Cerebellar cortex (tissue), 1 donor: ENCODE data around the gene ALKBH5.

ENCODE experiments used
- DNase-seq: peaks from one replicate; pipeline ENCODE4 v3.0.0-alpha.2; 2015; ENCODE audit warnings: low spot score

ALKBH5 gene

DNA sequence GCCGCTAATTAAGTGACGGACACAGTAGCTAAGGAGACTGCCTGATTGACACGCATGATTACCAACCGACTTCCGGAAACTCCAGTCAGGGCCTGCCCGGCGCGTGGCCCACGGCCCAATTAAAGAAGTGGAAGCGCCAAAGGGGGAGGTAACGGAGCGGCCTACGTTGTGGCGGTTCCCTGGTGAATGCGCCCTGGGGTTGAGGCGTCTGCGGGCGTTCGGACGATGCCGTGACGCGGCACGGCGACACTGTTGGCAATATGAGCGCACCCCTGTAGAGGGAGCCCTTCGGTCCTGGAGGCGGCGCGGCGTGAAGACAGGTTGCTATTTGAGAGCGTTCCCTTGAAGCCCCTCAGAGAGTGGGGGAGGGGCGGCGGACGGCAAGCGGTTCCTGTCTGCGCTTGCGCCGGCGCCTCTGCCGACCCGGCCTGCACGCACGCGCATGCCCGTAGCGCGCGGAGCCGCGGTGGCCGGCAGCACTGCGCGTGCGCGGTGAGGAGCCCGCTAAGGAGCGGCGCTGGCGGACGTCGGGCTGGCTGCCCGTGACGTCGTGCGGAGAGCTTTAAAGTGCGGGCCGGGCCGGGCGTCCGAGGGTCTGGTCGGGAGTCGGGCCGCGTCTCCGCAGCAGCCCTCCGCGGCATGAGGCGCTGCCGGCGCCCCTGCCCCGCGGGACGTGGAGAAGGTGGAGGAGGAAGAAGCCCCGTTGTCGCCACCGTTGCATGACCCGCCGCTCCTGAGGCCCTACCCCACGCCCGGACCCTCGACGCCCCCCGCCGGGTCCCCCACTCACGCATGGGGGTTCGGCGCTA lies at the start of gene ALKBH5:
Gene ALKBH5, plus strand, starts transcription at position 495 of the 809 bp plus-strand sequence. CDS start 416 bp downstream, outside the sequence.
- DNase-seq, result peak; percentile 100

DNA sequence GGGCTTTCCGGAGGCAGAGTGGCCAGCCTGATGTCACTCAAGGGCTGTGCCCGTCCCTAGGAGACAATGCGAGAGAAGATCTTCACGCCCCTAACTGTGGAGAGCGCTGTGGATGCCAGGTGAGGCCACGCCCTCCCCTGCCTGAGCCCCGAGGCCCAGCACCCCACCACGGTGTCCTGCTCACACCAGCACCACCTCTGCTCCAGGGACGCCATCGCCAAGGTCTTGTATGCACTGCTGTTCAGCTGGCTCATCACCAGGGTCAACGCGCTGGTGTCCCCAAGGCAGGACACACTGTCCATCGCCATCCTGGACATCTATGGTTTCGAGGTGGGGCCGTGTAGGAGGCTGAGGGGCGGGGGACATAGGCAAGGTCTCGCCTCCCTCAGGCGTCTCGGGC lies 47.3 kb upstream of the ALKBH5 start:
- no peak for DNase-seq

DNA sequence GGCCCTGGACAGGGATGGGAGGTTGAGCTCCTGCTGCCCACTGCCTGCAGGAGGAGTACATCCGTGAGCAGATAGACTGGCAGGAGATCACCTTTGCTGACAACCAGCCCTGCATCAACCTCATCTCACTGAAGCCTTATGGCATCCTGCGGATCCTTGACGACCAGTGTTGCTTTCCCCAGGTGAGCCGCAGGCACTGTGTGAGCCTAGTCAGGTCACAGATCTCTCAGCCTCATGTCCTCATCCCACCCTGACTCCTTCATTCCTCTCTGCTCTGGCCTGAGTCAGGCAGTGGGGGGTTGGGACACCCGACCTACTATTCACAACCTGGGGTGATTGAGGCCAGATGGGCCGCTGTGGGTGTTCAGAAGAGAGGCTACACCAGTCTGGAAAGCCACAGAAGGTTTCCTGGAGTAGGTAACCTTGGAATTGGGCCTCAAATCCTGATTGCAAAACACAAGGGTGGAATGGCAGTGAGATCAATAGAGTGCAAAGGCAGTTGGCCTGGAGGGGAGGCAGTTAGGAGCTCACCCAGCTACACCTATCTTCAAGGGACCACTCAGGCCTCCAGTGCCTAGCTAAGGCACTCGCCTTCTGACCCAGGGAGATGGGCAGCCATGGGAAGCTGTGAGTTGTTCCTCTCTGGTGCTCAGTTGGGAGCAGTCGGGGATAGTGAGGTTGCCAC lies 45.4 kb upstream of the ALKBH5 start:
- DNase-seq, result no peak

DNA sequence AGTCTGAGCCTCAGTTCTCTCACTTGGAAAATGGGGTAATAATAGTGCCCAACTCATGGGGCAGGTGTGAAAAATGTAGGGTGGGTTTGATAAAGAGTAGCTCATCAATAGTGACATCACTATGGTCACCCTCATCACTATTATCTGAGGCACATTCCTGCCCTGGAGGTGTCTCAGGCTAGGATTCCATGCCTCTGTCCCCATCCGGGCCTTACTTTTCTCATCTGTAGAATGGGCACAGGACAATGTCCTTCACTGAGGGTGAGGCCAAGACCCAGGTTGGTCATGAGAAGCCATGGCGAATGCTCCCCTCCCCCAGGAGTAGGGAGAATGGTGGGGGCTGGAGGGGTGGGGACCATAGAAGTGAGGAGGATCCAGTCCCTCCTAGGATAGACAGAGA lies 44.5 kb upstream of the ALKBH5 start:
- no peak for DNase-seq

DNA sequence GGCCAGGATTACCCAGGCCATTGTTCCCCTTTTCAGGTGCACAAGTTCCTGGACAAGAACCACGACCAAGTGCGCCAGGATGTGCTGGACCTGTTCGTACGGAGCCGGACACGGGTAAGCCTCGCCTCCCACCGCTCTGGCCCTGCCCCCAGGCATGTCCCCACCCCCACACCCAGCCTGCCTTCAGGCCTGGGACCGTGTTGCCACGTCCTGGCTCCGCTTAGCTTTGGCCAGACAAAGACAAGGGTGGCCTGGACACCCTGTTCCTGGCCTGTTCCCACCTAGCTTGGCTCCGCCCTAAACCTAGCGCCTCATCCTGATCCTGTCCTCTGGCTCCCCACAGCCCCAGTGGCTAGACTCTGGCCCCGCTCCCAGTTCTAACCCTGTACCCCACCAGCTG lies 44.1 kb upstream of the ALKBH5 start:
- no peak for DNase-seq

DNA sequence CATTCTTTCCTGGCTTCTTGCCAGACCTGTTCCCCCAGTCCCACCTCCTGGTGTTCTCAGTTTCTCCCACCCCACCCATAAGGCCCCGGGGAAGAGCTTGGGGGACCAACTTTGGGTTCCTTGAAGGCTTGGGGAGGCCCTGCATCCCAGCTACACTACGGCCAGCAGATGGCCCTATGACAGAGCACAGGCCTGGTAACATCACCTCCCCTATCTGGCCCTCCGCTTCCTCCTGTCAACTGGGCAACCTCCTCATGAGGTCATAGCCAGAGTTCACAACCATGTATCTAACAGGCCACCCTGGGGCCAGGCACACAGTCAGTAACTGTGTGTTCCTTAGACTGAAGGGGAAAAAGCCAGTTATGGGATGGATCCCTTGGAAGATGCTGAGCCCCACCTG lies 43.7 kb upstream of the ALKBH5 start:
- DNase-seq, result no peak

DNA sequence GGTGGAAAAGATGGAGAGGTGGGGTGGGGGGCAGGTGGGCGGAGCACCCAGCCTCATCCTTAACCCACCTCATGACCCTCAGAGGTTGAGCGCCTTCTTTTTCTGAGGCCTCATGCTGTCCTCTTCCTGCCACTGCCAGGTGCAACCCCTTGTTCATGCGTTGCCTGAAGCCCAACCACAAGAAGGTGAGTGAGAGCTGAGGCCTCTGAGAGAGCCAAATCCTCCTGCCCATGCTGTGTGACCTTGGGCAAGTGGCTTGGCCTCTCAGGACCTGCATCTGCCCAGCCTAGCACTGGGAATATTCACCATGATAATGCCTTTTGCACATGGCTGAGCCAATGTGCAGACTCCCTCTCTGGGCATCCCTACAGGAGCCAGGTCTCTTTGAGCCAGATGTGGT lies 43.0 kb upstream of the ALKBH5 start:
- DNase-seq, result no peak

DNA sequence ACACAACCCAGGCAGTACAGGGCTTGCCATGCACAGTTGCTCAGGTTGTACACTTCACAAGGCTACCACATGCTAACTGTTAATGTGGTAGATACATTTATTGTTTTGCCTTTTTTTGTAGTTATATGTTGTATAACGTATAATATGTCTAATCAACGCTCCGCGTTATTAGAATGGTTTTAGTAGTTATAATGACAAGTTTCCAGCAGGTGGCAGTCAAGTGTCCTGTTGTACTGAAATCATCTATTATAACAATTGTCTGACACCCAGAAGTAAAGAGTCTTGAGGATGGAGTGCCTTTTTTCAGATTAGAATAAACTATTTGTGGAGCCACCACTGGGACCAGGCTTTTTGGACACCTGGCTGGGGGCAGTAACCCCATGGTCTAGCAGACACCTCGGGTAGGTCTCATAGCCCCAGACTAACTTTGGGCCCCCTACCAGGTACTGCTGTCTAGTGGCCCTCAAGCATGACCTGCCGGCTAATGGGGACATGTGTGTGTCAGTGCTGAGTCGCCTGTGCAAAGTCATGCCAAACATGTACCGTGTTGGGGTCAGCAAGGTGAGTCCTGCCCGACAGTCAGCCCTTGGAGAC lies 42.3 kb upstream of the ALKBH5 start:
- peak; percentile 76 for DNase-seq

DNA sequence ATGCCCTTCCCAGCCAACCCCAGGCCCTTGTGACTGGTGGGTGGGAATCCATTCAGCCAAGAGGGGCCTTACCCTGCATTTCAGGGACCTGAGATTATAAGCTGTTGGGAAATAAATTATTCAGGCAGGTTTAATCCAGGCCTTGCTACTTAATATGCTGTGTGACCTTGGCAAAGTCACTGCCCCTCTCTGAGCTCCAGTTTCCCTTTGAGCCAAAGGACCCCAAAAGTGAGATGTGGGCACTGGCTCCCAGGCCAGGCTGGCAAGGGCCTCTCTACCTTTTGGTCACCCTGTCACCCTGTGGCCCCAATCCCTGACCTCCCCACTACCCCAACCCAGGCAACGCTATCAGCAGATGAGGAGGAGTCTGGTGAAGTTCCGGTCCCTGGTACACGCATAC lies 41.2 kb upstream of the ALKBH5 start:
- DNase-seq, result no peak

DNA sequence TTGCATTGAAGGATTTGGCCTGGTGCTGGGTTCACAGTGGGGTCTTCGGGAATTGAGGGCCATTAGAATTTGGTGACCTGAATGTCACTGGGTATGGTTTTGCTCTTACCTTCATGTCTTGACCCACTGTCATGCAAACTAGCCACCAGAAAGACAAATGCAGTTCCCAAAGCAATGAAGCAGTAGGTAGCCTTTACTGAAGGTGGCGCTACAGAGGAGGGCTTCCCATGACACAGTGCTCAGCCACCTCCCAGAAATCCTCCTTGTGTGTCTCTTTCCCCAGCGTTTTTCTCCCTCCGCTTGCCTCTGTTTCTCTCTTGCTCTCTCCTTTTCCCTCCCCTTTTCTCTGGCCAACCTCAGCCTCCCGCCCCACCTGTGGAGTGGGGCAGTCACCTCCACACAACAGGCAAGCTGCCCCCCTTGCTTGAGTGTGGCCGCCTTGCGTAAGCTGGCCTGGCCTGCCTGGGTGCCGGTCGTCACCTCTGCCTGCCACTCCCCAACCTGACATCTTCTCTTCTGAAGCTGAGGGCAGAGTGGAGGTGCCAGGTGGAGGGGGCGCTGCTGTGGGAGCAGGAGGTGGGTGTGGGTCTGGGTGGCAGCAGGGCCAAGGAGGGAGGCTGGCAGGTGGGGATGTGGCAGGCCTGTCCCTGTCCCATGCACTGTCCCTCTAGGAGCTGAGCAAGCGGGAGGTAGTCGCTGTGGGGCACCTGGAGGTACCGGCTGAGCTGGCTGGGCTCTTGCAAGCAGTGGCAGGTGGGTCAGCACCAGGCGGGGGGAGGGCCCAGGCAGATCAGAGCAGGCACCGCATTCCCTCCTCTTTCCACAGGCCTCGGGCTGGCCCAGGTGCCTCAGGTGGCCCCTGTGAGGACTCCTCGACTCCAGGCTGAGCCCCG lies 40.3 kb upstream of the ALKBH5 start:
- DNase-seq, result peak; percentile 52

DNA sequence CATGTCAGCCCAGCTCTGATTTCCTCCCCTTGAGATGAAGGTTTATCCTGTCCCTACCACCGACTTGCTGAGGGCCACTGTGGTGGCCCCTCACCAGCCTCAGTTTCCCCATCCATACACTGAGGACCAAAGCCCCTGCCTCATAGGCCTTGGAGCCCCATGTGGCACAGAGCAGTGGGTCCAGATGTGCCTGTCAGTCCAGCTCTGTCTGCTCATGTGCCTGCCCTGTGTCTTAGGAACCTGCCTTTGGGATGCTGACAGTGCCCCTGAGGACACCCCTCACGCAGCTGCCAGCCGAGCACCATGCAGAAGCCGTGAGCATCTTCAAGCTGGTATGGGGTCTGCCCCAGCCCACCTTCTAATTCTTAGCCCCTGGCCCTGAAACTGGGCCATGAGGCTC lies 39.4 kb upstream of the ALKBH5 start:
- DNase-seq, result no peak

DNA sequence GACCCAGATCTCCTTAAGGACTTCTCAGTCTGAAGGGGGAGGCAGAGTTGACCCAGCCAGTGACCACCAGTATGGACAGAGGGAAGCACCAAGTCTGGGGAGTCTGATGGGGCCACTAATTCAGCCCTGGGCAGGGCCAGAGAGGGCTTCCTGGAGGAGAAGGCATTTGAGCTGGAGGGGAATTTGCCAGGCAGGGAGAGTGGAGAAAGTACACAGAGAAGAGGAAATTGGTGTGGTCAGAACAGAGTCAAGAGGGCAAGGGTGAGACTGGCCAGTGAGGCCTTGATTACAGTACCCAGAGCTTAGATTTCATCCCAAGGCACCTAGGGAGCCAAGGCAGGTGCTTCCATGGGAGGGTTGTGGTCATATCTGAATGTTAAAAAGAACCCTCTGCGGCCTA lies 38.8 kb upstream of the ALKBH5 start:
- DNase-seq, result no peak

DNA sequence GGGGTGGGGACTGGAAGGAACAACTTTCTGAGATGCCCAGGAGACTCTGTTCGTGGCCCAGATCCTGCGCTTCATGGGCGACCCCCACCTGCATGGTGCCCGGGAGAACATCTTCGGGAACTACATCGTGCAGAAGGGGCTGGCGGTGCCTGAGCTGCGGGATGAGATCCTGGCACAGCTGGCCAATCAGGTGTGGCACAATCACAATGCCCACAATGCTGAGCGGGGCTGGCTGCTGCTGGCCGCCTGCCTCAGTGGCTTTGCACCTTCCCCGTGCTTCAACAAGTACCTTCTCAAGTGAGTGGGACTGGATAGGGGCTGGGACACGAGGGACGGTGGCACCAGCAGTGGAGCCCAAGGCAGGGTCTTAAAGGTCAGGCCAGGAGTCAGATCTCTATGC lies 37.8 kb upstream of the ALKBH5 start:
- DNase-seq, result no peak

DNA sequence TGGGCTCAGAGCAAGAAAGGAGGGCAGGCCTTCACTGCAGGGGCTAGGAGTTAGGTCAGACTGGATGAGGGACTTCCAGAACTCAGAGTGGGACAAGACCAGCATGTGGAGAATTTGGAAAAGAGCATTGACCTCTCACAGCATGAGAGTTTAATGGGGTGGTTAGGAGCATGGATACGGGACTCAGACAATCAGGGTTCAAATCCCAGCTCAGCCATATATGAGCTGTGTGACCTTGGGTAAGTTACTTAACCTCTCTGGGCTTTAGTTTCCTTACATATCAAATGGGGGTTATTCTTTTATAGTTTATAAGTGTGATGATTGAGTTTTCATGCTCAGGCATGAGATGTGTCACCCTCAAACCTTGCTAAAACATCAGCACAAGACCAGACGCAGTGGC lies 37.4 kb upstream of the ALKBH5 start:
- DNase-seq, result no peak

DNA sequence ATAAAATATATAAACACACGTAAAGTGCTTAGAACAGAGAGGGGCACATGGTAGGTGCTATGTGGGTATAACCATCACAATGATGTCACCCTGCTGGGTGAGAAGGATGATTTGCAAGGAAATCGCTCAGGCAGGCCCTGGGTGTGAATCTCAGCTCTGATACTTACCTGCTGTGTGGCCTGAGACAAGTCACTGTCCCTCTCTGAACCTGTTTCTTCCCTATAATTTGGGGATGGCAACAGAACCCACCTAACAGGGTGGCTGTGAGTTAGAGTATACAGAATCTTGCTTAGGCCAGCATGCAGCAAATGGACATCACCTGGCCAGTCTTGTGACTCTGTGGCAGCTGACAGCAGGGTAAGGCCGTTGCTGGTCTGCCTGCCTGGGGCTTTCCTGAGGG lies 36.6 kb upstream of the ALKBH5 start:
- no peak for DNase-seq

DNA sequence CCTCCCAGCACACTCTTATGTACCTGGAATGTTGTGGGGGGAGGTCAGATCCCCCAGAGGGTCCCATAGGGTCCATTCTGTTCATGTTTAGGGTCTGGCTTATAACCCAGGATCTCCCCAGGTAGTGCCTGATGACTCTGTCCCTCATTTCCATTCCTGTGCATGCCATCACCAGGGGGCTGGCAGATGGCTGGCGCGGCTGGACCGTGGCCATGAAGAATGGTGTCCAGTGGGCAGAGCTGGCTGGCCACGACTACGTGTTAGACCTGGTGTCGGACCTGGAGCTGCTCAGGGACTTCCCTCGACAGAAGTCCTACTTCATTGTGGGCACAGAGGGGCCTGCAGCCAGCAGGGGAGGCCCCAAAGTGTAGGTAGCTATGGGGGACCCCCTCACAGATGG lies 35.0 kb upstream of the ALKBH5 start:
- peak; percentile 29 for DNase-seq

DNA sequence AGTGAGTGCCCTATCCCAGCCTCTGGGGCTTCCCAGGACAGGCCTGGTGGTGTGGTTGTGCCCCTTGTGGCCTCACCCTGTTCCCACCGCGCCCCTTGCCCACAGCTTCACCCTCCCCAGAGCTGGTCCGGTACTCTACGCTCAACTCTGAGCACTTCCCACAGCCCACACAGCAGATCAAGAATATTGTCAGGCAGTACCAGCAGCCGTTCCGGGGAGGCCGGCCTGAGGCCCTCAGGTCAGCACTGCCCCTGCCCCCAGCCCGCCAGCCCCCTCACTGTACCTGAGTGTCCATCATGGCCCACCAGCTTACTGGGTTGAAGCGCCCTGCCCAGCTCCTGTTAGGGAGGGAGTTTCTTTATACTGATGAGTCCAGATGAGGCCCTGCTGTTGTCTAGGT lies 32.3 kb upstream of the ALKBH5 start:
- DNase-seq, result no peak

DNA sequence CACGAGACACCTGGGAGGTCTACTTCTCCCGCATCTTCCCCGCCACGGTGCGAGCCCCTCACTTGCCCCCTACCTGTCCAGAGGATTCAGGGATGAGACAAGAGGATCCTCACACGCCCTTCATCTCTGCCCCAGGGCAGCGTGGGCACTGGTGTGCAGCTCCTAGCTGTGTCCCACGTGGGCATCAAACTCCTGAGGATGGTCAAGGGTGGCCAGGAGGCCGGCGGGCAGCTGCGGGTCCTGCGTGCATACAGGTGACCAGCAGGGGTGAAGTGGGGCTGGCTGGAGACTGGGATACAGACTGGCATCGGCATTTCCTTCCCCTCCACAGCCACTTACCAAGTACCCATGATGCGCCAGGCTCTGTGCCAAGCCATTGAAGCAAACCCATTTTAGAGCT lies 28.4 kb upstream of the ALKBH5 start:
- no peak for DNase-seq

DNA sequence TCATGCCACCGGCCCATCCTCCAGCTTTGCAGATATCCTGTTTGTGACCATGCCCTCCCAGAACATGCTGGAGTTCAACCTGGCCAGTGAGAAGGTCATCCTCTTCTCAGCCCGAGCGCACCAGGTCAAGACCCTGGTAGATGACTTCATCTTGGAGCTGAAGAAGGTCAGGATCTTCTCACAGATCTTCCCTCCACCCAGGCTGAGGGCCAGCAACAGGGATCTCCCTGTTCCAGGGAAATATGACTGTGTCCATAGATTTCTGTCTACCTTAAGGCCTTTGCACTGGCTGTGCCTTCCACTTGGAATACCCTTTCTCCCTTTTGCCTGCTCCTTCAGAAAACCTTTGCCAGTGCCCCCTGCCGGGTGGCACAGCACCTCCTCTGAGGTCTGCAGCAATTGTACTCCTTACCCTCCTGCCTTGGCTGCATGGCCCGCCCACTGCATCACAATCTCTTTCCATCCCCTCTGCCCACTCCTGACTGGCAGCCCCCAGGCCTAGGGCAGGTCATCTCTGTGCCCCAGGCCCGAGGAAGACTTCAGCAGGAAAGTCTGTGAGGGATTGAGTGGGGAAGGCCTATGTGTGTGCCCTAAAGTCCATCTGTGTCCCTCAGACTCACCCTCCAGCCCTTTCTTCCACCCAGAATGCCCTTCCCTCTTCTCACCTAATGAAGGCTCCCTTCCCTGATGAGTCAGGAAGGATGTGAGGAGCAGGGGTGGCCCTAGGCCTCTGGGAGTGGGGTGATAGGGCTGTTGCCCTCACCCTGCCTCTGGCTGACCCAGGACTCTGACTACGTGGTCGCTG lies 27.3 kb upstream of the ALKBH5 start:
- no peak for DNase-seq

DNA sequence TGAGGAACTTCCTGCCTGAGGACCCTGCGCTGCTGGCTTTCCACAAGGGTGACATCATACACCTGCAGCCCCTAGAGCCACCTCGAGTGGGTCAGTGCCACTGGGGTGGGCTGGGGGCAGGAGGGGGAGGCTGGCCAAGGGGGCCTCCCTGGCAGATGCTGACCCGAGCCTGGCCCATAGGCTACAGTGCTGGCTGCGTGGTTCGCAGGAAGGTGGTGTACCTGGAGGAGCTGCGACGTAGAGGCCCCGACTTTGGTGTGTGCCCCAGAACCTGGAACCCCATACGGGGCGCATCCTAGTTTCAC lies 26.7 kb upstream of the ALKBH5 start:
- no peak for DNase-seq

DNA sequence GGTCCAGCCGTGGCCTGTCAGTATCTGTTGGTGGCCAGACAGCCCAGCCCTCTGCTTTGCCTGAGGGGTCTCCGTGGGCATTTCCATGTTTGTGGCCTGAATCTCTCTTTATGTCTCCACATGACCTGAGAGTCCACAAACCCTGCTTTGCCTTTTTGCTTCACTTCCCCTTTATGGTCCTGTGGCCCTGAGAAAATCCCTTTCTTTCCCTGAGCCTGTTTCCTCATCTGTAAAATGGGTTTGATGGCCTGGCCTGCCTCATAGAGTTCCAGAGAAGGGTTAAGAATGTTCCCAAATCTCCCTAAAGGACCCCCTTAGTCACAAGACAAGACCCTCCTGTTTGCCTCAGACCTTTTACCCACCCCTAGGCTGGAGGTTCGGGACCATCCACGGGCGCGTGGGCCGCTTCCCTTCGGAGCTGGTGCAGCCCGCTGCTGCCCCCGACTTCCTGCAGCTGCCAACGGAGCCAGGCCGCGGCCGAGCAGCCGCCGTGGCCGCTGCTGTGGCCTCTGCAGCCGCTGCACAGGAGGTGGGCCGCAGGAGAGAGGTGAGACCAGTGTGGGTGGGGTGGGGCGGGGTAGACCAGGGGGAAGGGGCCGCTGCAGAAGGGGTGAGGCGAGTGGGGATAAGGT lies 26.2 kb upstream of the ALKBH5 start:
- no peak for DNase-seq
